ENCODE data around the gene TRIM39.

DNA sequence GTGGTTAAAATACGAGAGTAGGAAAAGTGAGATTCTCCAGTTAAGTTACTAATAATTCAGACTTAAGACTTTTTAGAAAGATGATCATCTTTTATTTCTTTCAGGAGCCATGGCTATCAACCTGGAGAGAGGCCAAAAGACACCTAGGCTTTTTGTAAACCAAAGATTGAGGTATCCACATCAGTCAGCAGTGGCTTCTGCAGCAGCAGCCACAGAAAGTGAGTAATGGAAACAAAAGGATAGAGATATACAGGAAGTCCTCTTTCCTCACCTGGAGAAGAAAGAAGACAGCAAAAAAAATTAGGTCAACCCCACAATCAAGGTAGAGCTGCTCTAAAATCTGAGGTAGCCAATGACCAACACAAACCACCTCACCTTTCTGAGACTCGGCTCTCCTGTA is 22.7 kb upstream of the TRIM39 start:
- TF ChIP-seq POLR2A (IDR thresholded peaks at IDR 0.05; ENCODE audit: low read depth, low read length): no peak
- no peak for TF ChIP-seq POLR2AphosphoS5 (IDR thresholded peaks at IDR 0.05; ENCODE audit: low read depth, low read length)

Measured in GM12892 (cell line).